GM18507 (cell line): ENCODE data around the gene IQGAP1.
"Not testable (repeated sequence)": the region's sequence is repeated elsewhere in the genome, so short reads cannot be mapped to it uniquely, and the experiment has no call there.

Source experiments
- DNase-seq: peaks from one replicate; pipeline ENCODE4 v3.0.0; 2011; ENCODE audit warnings: low read depth; ENCODE audit not compliant: insufficient read length; ENCODE audit errors: extremely low spot score
- FAIRE-seq: peaks from 2 replicates; lab custom pipeline; 2011; peaks lifted over from hg19 to GRCh38; lab: Jason Lieb, UNC

Gene IQGAP1

GRCh38 chr15:90387534-90388461, at the start of gene IQGAP1:
Gene IQGAP1, plus strand, starts transcription at chr15:90388242. Its CDS starts 100 bp downstream, at chr15:90388342.
- FAIRE-seq (peak; percentile 91), DNase-seq (peak; percentile 95)

GRCh38 chr15:90338532-90338931, 49.5 kb upstream of the IQGAP1 start:
- FAIRE-seq (no peak), DNase-seq (no peak)

GRCh38 chr15:90340345-90340744, 47.7 kb upstream of the IQGAP1 start:
- FAIRE-seq (no peak), DNase-seq (no peak)

GRCh38 chr15:90343302-90343790, 44.7 kb upstream of the IQGAP1 start:
- DNase-seq: no peak
- FAIRE-seq: no peak

- DNase-seq (no peak), FAIRE-seq (no peak)
Observed at GRCh38 chr15:90344662-90345061, 43.4 kb upstream of the IQGAP1 start.

GRCh38 chr15:90345857-90346256, 42.2 kb upstream of the IQGAP1 start:
- no peak for FAIRE-seq

GRCh38 chr15:90347431-90348065, 40.5 kb upstream of the IQGAP1 start:
- not testable (repeated sequence) for DNase-seq, FAIRE-seq

More at GRCh38 chr15:90345857-90346256, 42.2 kb upstream of the IQGAP1 start:
- no peak for DNase-seq

- DNase-seq (no peak), FAIRE-seq (no peak)
Observed at GRCh38 chr15:90348456-90348855, 39.6 kb upstream of the IQGAP1 start.

- FAIRE-seq (no peak), DNase-seq (no peak)
Observed at GRCh38 chr15:90349072-90349471, 39.0 kb upstream of the IQGAP1 start.

GRCh38 chr15:90349821-90350220, 38.2 kb upstream of the IQGAP1 start:
- no peak for DNase-seq
- no peak for FAIRE-seq

GRCh38 chr15:90351479-90352106, 36.4 kb upstream of the IQGAP1 start:
- DNase-seq: no peak
- FAIRE-seq: no peak

GRCh38 chr15:90352107-90352893, 35.7 kb upstream of the IQGAP1 start, which contains the start of gene ZNF774:
Gene ZNF774, plus strand, starts transcription at chr15:90352284. Its CDS starts 2,377 bp downstream, at chr15:90354661.
- DNase-seq (peak; percentile 97), FAIRE-seq (peak; percentile 96)

GRCh38 chr15:90354986-90355385, 33.1 kb upstream of the IQGAP1 start:
- no peak for FAIRE-seq
- no peak for DNase-seq

- DNase-seq: no peak
- FAIRE-seq: no peak
Observed at GRCh38 chr15:90358124-90359033, 29.7 kb upstream of the IQGAP1 start.

GRCh38 chr15:90360746-90361145, 27.3 kb upstream of the IQGAP1 start:
- FAIRE-seq: no peak
- DNase-seq: no peak

- DNase-seq (no peak), FAIRE-seq (no peak)
Observed at GRCh38 chr15:90362936-90363212, 25.2 kb upstream of the IQGAP1 start.

GRCh38 chr15:90364251-90364650, 23.8 kb upstream of the IQGAP1 start:
- no peak for DNase-seq
- FAIRE-seq: no peak

- FAIRE-seq (no peak), DNase-seq (no peak)
Observed at GRCh38 chr15:90365414-90366055, 22.5 kb upstream of the IQGAP1 start.
